Measurements from ENCODE around the gene WDHD1. TPM values are rescaled to one million over a fixed set of nuclear protein-coding genes. Genes with fewer than 3 reads are reported as not detected.
"Not testable (repeated sequence)": the region's sequence is repeated elsewhere in the genome, so short reads cannot be mapped to it uniquely, and the experiment has no call there.

WDHD1 gene
- total RNA-seq, 1 experiment from 2014 or later: 19.5 TPM

- DNase-seq (ENCODE audit: low spot score): no peak
Measured at GRCh38 chr14:55047301-55048053, 20.6 kb upstream of the WDHD1 start.

GRCh38 chr14:55045087-55045486, 18.2 kb upstream of the WDHD1 start:
- no peak for DNase-seq (ENCODE audit: low spot score)

- no peak for DNase-seq (ENCODE audit: low spot score)
Measured at GRCh38 chr14:55043528-55043927, 16.6 kb upstream of the WDHD1 start.

GRCh38 chr14:55038708-55039107, 11.8 kb upstream of the WDHD1 start:
- DNase-seq (ENCODE audit: low spot score): no peak

- not testable (repeated sequence) for DNase-seq (ENCODE audit: low spot score)
Measured at GRCh38 chr14:55037995-55038394, 11.1 kb upstream of the WDHD1 start.

GRCh38 chr14:55031190-55031589, 4.3 kb upstream of the WDHD1 start:
- no peak for DNase-seq (ENCODE audit: low spot score)

- DNase-seq (ENCODE audit: low spot score): no peak
Measured at GRCh38 chr14:55028476-55028875, 1.6 kb upstream of the WDHD1 start.

- DNase-seq (ENCODE audit: low spot score): no peak
Measured at GRCh38 chr14:55028066-55028465, 1.2 kb upstream of the WDHD1 start.

- DNase-seq (ENCODE audit: low spot score): no peak
Measured at GRCh38 chr14:55026441-55026792, 482 bp downstream of the WDHD1 start.

- DNase-seq (ENCODE audit: low spot score): no peak
Measured at GRCh38 chr14:55025948-55026347, 951 bp downstream of the WDHD1 start.

- not testable (repeated sequence) for DNase-seq (ENCODE audit: low spot score)
Measured at GRCh38 chr14:55024365-55024764, 2.5 kb downstream of the WDHD1 start.

GRCh38 chr14:55019968-55020554, 6.8 kb downstream of the WDHD1 start:
- DNase-seq (ENCODE audit: low spot score): no peak

- no peak for DNase-seq (ENCODE audit: low spot score)
Measured at GRCh38 chr14:55015006-55015405, 11.9 kb downstream of the WDHD1 start.

GRCh38 chr14:55005071-55005470, 21.8 kb downstream of the WDHD1 start:
- no peak for DNase-seq (ENCODE audit: low spot score)

- peak; percentile 19 for DNase-seq (ENCODE audit: low spot score)
Measured at GRCh38 chr14:55000381-55000780, 26.5 kb downstream of the WDHD1 start.

- no peak for DNase-seq (ENCODE audit: low spot score)
Measured at GRCh38 chr14:54985156-54985555, 41.7 kb downstream of the WDHD1 start.

GRCh38 chr14:54981698-54982097, 45.2 kb downstream of the WDHD1 start:
- no peak for DNase-seq (ENCODE audit: low spot score)

- no peak for DNase-seq (ENCODE audit: low spot score)
Measured at GRCh38 chr14:54979039-54979438, 47.9 kb downstream of the WDHD1 start.

GRCh38 chr14:54976316-54976715, 50.6 kb downstream of the WDHD1 start:
- DNase-seq (ENCODE audit: low spot score): peak; percentile 35

- DNase-seq (ENCODE audit: low spot score): no peak
Measured at GRCh38 chr14:54975856-54976255, 51.0 kb downstream of the WDHD1 start.

- no peak for DNase-seq (ENCODE audit: low spot score)
Measured at GRCh38 chr14:54974788-54975414, 52.0 kb downstream of the WDHD1 start.

GRCh38 chr14:54967496-54967895, 59.4 kb downstream of the WDHD1 start:
- DNase-seq (ENCODE audit: low spot score): no peak

- DNase-seq (ENCODE audit: low spot score): no peak
Measured at GRCh38 chr14:54955143-54955542, 71.8 kb downstream of the WDHD1 start.

Data from H4 (cell line).